Hematopoietic multipotent progenitor cell treated with erythropoietin and hydrocortisone succinate and interleukin-3 and kit ligand, for 17 days (in vitro differentiated cells): ENCODE measurements around the gene MLLT1.

Experiments
- DNase-seq: peaks from one replicate; pipeline ENCODE4 v3.0.0-alpha.2; 2015; ENCODE audit warnings: low spot score

Gene MLLT1

GRCh38 chr19:6274756-6275155 lies 5.0 kb downstream of the MLLT1 start:
- no peak for DNase-seq

DNA sequence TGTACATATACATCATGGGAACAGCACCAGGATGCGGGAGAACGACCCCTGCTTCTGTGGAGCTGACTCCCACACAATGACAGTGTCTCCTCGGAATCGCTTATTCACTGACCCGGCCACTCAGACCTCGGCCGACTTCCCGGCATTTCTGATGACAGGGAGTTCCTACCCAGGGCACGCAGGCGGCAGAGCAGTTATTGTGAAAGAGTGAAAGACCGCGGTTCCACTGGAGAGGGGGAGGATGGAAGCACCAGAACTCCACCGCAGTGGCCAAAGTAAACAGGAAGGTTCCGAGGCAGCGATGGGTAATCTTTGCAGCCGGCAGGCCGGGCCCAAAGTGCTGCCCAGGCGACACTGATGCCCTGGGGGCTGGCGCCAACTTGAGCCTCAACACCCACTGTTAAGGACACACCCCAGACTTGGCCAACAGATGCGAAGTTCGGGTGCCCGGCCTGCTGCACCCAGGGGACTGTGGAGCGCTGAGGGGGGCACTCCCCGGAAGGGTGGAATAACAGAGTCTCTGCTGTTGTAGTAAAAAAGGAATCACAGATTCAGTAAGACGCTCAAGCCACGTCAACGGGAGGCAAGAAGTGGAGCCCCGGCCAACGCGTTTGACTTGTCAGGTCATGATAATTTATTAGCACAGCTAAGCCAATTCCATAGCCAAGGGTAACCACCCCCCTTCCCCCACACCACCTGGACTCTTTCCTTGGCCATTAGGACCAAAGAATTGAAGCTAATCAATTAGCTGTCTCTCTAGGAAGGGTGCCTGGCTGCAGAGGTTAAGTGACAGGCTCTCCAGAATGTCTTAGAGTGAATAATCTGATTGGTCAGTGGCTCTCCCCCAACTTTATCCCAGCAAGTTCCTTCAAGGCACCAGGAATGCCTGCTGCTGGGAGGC lies 5.8 kb downstream of the MLLT1 start:
- DNase-seq = no peak

DNA sequence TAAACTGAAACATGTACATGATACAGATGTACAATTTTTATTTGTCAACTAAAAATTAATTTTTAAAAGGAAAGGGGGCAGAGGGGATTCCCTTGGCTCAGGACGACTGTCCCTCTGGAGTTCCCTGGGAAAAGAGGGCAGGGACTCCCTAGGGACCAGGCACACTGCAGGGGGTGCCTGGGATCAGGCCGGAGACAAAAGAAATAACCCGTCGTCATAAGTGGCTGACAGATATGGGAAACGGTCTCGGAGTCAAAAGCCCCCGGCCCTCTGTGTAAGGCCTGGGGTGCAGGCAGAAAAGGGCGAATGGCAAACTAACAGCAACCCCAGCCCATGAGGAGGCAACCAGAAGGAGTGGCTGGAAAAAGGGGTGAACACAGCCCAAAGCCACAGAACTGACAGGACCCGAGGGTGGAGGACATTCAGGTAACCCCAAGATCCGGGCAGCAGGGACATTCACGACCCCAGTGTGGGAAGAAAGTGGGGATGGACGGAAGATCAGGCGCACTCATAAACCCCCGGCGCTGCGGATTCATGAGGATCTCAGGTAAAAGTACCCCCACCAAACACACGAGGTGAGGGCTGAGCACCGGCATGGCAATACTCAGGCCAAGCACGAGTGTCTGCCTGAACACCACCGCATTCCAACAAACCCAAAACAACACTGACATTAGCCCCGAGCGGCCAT lies 6.7 kb downstream of the MLLT1 start:
- no peak for DNase-seq

DNA sequence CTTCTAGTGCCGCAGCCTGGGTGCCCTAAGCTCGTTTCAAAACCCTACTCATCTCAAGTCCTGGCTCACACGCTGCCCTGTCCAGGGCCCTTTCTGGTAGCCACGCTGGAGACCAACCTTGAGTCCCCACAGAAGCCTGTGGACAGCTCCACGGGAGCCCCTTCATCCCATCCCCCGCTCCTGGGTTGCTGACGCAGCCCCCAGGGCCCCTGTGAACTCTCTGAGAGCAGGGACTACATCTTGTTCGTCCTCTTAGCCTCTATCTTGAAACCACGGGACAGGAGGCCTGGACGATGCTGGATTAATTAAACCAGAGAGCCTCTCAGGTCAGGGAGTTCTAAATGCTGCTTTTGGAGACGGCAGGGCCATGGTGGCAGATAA lies 7.4 kb downstream of the MLLT1 start:
- no peak for DNase-seq

DNA sequence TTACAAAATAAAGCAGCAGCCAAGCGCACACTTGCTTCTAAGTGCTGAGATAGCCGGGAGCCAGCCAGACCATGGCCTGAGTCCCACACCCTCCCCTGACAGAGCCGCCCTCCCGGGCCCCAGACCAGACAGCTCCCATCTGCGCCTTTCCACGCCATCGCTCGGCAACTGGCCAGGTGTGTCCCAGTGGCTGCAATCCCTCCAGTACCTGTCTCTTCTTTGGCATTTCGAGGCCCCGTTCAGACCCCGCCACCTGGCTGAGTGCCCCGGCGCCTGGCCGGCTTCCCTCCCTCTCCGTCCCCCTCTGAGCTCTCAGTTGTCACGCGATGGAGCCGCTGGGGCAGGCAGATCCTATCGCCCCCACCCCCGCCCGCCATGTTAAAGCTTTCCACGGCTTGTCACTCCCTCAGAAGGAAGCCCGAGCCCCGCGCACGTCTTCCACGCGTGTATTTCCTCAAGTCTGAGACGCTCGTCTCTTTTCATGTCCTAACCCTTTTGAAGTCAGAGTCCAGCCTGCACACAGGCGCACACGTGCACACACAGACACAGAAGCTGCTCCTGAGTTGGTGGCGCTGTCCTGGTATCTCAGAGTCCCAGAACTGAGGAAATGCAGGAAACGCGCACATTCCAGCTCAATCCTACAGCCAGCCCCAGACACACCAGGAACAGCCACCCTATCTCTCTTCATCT lies 7.9 kb downstream of the MLLT1 start:
- no peak for DNase-seq

DNA sequence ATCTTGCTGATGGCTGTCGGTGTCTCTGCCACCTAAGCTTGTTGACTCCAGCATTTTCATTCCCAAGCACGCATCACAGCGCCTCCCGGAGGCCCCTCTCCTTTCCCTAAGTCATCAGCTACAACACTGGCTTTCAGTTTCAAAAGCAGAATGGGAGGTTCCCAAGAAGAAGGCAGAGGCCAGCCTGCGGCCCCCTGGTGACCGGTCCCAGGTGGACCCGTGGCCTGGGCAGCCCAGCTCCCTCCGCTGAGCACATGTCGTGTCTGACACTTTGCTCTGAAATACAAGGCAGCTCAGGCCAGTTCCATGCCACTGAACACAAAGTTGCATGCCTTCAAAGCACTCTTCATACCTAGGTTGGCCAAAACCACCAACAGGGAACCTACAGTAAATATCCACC lies 8.5 kb downstream of the MLLT1 start:
- DNase-seq = no peak

DNA sequence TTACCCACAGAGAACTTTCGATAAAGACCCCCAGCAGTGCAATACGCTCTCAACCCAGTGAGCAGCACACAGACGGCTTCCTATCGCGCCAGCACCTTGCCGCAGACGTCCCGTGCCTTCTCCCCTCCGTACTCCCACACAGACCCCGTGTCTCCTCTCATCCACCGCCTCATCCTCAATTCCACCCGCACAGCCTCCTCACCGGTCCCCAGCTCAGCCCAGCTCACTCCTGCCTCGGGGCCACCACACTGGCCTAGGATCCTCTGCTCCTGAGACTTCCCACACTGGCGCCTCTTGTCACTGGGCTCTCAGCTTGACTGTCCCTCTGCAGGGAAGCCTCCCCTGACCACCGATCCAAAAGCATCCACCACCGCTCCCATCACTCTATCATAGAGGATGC lies 9.0 kb downstream of the MLLT1 start:
- DNase-seq = no peak

GRCh38 chr19:6270076-6270745 lies 9.6 kb downstream of the MLLT1 start:
- no peak for DNase-seq

DNA sequence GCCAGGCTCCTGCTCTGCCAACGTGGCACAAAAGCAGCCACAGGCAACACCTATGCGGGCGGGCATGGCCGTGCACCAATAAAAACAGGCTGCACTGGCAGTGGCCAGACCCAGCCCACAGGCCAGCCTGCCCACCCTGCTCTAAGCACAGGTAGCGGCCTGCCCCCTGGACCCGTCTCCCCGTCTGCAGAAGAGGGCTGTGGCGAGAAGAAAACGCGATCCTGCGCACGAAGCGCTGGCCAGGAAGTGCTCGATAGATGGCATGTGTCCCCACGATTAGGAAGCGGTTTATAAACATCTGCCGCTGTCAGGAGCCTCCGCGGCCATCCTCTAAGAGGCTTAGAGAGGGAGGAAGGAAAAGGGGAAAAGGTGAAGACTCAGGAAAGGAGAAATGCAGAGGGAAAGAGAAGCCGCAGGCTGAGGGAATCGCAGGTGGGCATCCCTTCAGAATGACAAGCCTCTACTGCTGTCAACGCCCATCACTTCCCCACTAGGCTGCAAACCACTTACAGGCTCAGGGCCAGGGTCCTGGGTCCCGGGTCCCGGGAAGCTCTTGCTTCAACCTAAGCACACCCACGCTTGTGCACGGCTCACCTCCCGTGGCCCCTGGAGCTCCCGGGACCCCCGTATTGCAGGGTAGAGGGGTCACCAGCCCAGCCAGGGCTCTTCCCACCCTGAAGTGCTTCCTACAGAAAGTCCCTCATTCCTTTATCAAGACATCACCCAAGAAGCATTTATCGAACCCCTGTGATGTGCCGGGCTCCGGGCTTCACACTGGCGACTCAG lies 10.5 kb downstream of the MLLT1 start:
- DNase-seq = no peak

DNA sequence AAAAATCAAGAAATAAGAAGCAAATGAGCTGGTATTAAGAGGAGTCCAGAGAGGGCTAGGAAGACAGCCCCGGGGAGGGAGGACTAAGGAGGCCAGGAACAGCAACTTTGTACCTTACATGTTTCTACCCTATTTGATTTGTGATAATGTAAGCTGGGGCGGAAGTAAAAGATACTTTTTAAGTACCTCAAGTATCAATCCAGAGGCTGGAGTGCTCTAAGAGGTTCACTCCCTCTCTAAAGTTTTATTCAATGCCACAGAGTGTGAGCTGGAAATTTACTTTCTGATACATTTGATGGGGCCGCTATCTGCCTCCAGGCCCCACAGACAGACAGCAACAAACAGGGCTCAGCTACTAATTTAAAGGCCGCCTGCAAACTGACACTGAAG lies 11.4 kb downstream of the MLLT1 start:
- DNase-seq = no peak

DNA sequence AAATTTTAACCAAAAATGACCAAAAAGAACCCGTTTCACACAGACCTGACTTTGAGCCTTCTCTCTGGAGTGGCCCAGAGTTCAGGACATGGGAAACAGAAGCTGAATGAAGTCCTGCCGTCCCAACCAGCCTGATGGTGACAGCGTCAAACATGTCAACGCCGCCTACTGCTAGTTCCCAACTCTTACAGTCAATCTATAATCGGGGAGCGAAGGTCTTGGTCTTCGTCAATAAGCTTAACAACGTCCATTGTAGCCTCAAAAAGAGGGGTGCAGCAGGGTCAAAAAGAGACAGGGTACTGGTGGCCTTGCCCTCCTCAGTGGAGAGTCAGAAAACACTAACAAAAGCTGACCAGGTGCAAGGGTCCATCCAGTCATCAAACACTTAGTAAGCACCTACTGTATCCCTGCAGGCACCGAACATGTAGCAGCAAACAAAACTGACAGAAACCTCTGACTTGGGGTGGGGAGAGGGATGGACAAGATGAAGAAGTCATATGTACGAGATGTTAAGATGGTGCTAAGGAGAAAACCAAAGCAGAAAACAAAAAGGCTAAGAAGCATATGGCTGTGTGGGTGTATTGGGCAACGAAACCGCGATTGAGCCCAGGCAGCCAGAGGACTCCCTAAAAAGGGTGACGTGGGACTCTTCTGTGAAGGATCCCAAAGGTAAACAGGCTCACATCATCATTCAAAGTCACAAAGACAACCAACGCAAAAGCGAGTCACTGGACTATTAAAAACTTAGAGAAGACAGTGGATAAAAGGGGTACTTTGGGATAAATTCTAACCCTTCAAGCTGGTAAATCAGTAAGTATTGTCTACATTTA lies 12.0 kb downstream of the MLLT1 start:
- no peak for DNase-seq

DNA sequence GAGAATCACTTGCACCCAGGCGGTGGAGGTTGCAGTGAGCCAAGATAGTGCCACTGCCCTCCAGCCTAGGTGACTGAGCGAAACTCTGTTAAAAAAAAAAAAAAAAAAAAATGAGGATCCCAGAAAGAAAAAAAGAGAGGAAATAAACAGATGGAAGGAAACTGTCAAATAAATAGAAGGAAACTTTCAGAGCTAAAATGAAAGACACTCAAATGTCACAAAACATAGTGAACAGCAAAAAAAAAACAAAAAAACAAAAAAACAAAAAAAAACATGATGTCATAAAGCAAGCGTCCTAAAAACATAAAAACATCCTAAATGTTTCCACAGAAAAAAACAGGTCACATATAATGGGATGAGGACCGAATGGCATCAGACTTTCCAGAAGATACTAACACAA lies 15.0 kb downstream of the MLLT1 start:
- no peak for DNase-seq

DNA sequence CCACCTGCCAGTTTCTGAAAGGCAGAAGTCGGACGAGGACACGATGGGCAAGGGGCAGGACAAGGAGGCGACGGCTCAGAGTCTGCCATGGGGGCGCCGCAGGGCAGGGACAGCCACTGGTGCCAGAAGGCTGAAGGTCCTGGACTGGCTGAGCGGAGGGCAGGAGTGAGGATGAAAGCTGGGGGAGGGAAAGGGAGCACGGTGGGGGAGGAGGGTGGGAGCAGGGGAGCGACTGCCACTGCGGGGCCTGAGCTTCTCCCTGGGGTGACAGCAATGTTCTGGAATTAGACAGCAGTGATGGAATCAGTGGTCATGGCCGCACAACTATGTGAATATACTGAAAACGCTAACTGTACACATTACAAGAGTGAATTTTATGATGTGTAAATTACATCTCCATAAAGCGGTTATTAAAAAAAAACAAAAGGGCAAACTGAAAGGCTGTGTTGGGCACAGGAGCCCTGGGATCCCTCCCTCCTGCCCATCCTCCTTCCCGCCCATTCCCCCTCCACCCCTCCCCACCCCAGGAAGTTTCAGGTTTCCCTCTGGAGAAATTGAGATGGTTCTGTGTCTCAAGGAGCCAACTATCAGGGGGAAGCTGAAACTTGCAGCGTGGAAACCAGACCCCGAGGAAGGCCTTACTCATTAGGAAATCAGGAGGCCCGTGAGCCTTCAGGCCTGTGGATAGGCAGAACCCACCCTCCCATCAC lies 15.9 kb downstream of the MLLT1 start:
- DNase-seq = no peak

DNA sequence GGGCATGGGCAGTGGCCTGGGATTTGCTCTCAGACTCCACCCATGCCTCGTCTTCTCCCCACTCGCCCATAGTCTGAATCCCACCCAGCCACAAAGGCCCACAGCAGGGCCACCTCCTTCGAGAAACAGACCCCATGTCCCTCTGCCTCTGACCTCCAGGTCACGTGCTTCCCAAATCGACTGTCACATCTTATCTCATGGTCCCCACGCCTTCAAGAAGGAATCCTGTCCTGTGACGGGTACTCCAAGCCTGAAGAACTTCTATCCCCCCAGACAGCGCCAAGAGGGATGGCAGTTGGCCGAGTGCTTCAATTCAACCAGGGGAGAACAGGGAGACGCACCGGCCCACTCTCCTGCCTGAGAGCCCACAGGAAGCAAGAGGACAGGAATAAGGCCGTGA lies 16.5 kb downstream of the MLLT1 start:
- DNase-seq = no peak

DNA sequence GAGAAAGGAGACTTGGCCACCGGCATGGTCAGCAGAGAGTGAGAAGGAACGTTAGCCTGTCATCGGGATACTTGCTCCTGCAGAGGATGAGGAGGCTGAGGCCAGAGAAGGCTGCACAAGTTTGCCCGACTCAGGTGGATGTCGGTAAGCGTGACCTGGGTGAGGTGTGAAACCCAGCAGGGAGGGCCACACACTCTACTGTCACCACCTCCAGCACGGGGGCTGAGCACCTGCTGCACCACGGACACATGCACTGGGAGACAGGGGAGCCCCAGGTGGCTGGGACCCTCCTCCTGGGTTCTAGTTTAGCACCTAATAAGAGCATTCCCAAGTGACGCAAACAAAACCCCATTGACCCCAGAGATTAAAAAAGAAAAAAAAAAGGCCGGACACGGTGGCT lies 17.3 kb downstream of the MLLT1 start:
- no peak for DNase-seq

- DNase-seq = no peak
Measured at GRCh38 chr19:6261883-6262282, 17.9 kb downstream of the MLLT1 start.

GRCh38 chr19:6260912-6261650 lies 18.7 kb downstream of the MLLT1 start:
- DNase-seq = peak; percentile 10

DNA sequence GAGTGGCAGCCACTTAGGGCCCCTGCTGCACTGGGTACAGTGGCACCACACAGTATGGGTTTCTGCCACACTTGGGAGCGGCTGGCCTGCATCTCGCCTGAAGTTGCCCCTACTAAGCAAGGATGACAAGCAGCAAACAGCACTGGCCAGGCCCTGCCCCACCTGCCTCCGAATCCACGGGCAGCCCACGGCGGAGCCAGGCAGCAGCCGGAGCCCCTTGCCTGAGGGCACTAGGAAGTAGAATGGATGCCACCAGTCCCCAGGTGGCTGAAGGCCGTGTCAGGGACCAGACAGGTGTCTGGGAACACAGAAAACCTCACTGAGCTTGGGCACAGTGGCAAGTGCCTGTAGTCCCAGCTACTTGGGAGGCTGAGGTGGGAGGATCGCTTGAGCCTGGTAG lies 19.4 kb downstream of the MLLT1 start:
- DNase-seq = no peak

GRCh38 chr19:6259312-6259861 lies 20.4 kb downstream of the MLLT1 start:
- DNase-seq = no peak
